Mesodermal cell (in vitro differentiated cells): ENCODE results near the gene ZNF516.

Experiments used
- H3K27ac ChIP-seq: 2 replicates; pipeline ENCODE4 v1.7.0; 2013; ENCODE audit warnings: mild to moderate bottlenecking, low read depth, low read length, moderate library complexity; ENCODE audit not compliant: severe bottlenecking
- H3K36me3 ChIP-seq: 2 replicates; pipeline ENCODE4 v1.7.1; 2013; ENCODE audit warnings: mild to moderate bottlenecking, low read length, moderate library complexity; ENCODE audit not compliant: control insufficient read depth, insufficient read depth
- H3K4me1 ChIP-seq: one replicate; pipeline ENCODE4 v1.7.1; 2013; ENCODE audit warnings: mild to moderate bottlenecking, low read length; ENCODE audit not compliant: insufficient read depth, control insufficient read depth, poor library complexity, severe bottlenecking
- H3K4me3 ChIP-seq: 2 replicates; pipeline ENCODE4 v1.7.0; 2013; ENCODE audit warnings: low read length, control low read depth, mild to moderate bottlenecking; ENCODE audit not compliant: insufficient read depth, poor library complexity, severe bottlenecking; ENCODE audit errors: extremely low read depth
- H3K9me3 ChIP-seq: 2 replicates; pipeline ENCODE4 v1.7.1; 2013; ENCODE audit warnings: mild to moderate bottlenecking, low read length, moderate library complexity; ENCODE audit not compliant: control insufficient read depth
- WGBS, 2 experiments: methylation state at CpG; one replicate each; pipeline ENCODE4 v1.1.5; 2013; ENCODE audit warnings: missing lambda C conversion rate in 2 of 2; ENCODE audit not compliant: insufficient coverage in 2 of 2; 5-methylcytosine and 5-hydroxymethylcytosine counted together

ZNF516 gene

GRCh38 chr18:76496194-76496890 lies 1.3 kb upstream of the ZNF516 start:
- Histone ChIP-seq H3K4me1 (peaks cover 4% of the 10 kb centered on the region), H3K27ac (peak overlapping the region; percentile 89), H3K9me3 (no peaks in the 10 kb centered on the region), H3K4me3 (peak overlapping the region; percentile 65), H3K36me3 (no peaks in the 10 kb centered on the region)
- 9 to 11% methylated on average over 22 to 27 of the region's 48 CpGs for WGBS, 2 experiments

GRCh38 chr18:76495435-76496193 lies 572 bp upstream of the ZNF516 start:
- 0% methylated on average over 26 of the region's 43 CpGs for WGBS, 2 experiments
- Histone ChIP-seq H3K27ac (peak overlapping the region; percentile 89), H3K4me1 (peaks cover 4% of the 10 kb centered on the region), H3K9me3 (no peaks in the 10 kb centered on the region), H3K4me3 (peak overlapping the region; percentile 65), H3K36me3 (no peaks in the 10 kb centered on the region)

DNA sequence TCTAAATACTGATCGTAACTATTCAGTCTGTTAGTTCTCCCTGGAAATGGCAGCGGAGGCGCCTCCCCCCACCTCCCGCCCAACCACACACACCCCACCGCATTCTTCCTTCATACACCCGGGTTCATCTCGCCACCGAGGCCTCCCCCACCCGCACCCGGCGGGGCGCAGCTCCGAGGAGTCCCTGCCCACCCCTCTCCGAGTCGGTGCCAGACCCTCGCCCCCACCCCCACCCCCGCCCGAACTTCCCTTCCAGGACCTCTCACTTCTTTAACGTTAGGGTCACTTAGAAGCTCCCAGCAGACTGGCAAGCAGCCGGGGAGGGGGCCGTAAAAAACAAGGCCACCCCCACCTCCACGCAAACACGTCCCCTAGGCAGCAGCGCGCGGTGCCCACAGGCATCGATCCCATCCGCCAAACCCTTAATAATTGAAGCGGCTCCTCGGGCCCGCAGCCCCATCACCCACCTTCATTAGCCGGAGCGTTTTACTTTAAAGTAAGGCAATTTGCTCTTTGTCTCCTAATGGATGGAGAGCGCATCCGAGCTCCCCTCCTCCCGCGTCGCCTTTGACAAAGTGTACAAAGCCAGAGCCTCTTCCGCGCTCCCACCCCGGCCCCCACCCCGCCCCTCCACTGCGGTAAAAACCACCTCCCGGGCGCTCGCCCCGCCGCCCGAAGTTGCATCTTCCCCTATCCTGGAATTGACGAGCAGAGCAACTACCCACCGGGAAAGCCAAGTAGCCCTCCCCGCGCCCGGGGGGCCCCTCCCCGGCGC lies 624 bp downstream of the ZNF516 start:
- peaks cover 11% of the 10 kb centered on the region for H3K4me1 ChIP-seq
- H3K27ac ChIP-seq = peak overlapping the region; percentile 83
- H3K36me3 ChIP-seq = no peaks in the 10 kb centered on the region
- H3K4me3 ChIP-seq = peak overlapping the region; percentile 64
- WGBS, 2 experiments = 0% methylated on average over 15 to 17 of the region's 56 CpGs
- no peaks in the 10 kb centered on the region for H3K9me3 ChIP-seq

DNA sequence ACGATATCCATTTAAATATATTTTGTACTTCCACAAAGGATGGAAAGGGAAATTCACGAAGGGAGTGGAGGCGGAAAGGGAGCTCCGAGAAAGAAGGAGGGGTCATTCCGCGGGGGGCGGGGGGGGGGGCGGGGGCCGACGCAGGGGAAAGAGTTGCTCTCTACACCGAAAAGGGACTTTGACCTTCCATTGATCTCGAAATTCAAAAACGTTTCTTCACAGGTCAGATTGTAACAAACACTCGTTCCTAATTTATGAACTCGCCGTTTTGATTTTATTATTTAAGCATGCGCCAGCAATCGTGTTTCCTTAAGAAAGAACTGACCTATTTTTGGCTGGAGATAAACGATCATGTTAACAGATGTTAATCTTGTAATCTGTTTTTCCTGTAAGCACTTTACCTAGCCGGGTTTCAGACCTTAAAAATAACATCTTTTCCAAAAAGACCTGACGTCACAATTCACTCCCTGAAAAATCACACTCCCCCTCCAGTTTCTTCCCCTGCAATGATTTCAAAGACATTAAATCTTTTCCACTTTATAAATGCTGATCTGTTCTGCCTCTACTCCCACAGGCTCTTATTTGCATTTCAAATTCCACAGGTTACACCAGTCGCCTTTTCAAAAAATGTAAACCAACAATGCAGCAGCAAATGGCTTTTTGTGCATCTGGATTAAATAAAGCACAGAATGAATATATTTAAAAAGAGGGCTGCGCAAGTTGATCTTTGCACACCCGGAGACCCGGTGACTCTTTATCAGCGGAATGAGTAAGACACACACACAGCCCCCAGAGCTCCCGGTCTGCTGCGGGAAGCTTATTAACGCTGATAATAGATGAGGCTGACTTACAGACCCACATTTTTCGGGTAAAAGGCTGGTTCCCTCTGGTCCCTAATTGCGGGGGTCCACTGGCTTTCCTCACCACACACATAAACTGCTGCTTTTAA lies 1.6 kb downstream of the ZNF516 start:
- Histone ChIP-seq H3K4me1 (peaks cover 20% of the 10 kb centered on the region), H3K4me3 (peak overlapping the region; percentile 64), H3K36me3 (no peaks in the 10 kb centered on the region), H3K27ac (peak overlapping the region; percentile 83), H3K9me3 (no peaks in the 10 kb centered on the region)
- 0% methylated on average over 19 to 20 of the region's 31 CpGs for WGBS, 2 experiments

DNA sequence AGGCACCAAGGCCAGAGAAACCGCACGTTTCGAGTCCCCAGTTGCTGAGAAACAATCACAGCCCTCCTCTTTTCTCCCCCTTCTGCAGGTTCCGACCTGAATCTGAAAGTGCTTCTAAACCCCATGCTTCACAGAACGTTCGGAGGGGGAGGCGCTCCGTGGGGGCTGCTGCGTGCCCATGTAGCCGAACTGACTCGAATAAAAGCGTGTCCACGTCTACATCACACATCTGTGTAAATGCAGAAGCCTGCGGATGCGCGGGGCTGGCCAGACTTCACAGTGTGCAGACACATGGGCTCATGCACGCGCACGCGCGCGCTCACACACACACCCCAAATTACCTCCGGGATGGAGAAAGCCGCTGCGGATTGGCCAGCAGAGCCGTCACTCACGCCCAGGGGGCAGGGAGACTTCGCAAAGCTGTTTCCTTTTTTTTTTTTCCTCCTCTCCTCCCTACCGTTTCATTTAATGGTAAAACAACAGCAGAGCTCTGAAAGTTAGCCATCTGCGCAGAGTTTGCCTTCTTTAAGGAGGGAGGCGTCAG lies 2.3 kb downstream of the ZNF516 start:
- no peaks in the 10 kb centered on the region for H3K9me3 ChIP-seq
- 0 to 1% methylated on average over 14 to 27 of the region's 31 CpGs for WGBS, 2 experiments
- H3K27ac ChIP-seq = peak overlapping the region; percentile 83
- H3K4me3 ChIP-seq = peak overlapping the region; percentile 64
- H3K4me1 ChIP-seq = peaks cover 27% of the 10 kb centered on the region
- no peaks in the 10 kb centered on the region for H3K36me3 ChIP-seq

DNA sequence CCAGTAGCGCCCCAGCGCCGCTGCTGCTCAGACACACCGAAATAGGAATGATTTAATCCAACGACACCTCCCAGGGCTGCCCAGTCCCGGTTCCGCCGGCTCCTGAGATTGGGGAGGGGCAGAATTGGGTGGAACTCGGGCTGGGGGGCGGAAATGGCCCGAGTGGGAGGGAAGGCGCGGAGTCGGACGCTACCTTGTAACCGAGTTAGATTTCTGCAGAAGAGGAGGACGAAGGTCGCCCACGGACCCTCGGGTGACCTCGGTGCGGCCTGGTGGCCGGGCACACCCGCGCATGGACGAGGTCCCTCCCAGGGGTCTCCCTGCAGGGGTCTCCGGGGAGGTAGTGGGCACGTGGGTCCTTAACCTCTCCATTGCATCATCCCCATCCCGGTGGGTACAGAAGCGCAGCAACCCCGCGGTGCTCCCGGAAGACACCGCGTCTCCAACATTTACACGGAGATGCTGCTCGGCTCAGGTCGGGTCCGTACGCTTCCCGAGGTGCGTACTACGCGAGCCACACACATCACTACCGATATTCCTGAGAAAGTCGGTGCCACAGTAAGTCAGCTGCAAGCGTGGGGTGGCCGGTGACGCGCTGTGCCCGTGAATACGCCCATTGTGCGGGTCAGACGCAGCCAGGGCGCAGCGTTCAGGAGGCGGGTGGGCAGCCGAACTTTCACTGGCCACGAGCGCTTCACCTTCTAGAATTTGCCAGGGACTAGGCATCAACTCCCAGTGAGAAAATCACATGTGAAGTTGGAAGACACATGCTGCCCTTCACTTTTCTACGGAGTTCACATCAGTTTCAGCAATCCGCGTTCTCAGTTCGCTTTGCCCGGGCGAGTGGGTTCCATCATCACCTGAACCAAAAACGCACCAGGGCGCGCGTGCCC lies 3.0 kb downstream of the ZNF516 start:
- Histone ChIP-seq H3K36me3 (no peaks in the 10 kb centered on the region), H3K27ac (peak overlapping the region; percentile 80), H3K4me1 (peaks cover 32% of the 10 kb centered on the region), H3K9me3 (no peaks in the 10 kb centered on the region), H3K4me3 (peak overlapping the region; percentile 64)
- WGBS, 2 experiments = 1% methylated on average over 53 to 64 of the region's 70 CpGs

- peak overlapping the region; percentile 80 for H3K27ac ChIP-seq
- H3K4me3 ChIP-seq = peak overlapping the region; percentile 64
- no peaks in the 10 kb centered on the region for H3K36me3 ChIP-seq
- WGBS, 2 experiments = 0% methylated on average over 4 of the region's 31 CpGs; no CpG with 5 or more reads in 1 of the 2 experiments
- peaks cover 34% of the 10 kb centered on the region for H3K4me1 ChIP-seq
- H3K9me3 ChIP-seq = no peaks in the 10 kb centered on the region
These were observed 3.6 kb downstream of the ZNF516 start for GRCh38 chr18:76491473-76491775.

GRCh38 chr18:76490670-76491472 lies 4.2 kb downstream of the ZNF516 start:
- 1% methylated on average over 30 to 38 of the region's 73 CpGs for WGBS, 2 experiments
- peak overlapping the region; percentile 43 for H3K27ac ChIP-seq
- peaks cover 38% of the 10 kb centered on the region for H3K4me1 ChIP-seq
- H3K9me3 ChIP-seq = no peaks in the 10 kb centered on the region
- peak overlapping the region; percentile 68 for H3K4me3 ChIP-seq
- H3K36me3 ChIP-seq = no peaks in the 10 kb centered on the region

GRCh38 chr18:76490033-76490432 lies 5.0 kb downstream of the ZNF516 start:
- Histone ChIP-seq H3K9me3 (no peaks in the 10 kb centered on the region), H3K4me3 (peak overlapping the region; percentile 68), H3K36me3 (peaks cover 4% of the 10 kb centered on the region), H3K27ac (no peak overlapping the region), H3K4me1 (peaks cover 38% of the 10 kb centered on the region)
- 0 to 40% methylated on average over 1 of the region's 5 CpGs for WGBS, 2 experiments
